Liver (tissue), 3 donors: Measurements from ENCODE around the gene ZC3H7B.

Experiments used
- GABPA ChIP-seq, 2 donors: IDR thresholded peaks in 1 of 2; conservative IDR thresholded peaks in 1 of 2; 2 replicates each; pipeline ENCODE4 v1.6.1; 2016; ENCODE audit warnings: antibody characterized with exemption in 2 of 2, mild to moderate bottlenecking in 1 of 2, moderate library complexity in 1 of 2
- RAD21 ChIP-seq, 2 donors: IDR thresholded peaks; 2 replicates each; pipeline ENCODE4 v1.6.1; 2016; ENCODE audit warnings: antibody characterized with exemption in 2 of 2, mild to moderate bottlenecking in 2 of 2
- SP1 ChIP-seq: IDR thresholded peaks from 2 replicates; pipeline ENCODE4 v1.6.1; 2018; ENCODE audit warnings: antibody characterized with exemption, mild to moderate bottlenecking
- TAF1 ChIP-seq: conservative IDR thresholded peaks from 2 replicates; pipeline ENCODE4 v1.6.1; 2016; ENCODE audit warnings: antibody characterized with exemption, mild to moderate bottlenecking
- YY1 ChIP-seq: IDR thresholded peaks from 2 replicates; pipeline ENCODE4 v1.6.1; 2016; ENCODE audit warnings: antibody characterized with exemption, mild to moderate bottlenecking
- TF ChIP-seq, protein P1 (sequence below): fragments of 150-350 bp; IDR thresholded peaks from 2 replicates; pipeline ENCODE4 v1.5.1; 2017; ENCODE audit warnings: improper control_type of control experiment, low read depth, low read length; ENCODE audit not compliant: missing input control
- TF ChIP-seq, protein P2 (sequence below): IDR thresholded peaks from 2 replicates; pipeline ENCODE4 v1.6.1; 2016; ENCODE audit warnings: antibody characterized with exemption
- TF ChIP-seq, protein P3 (sequence below): IDR thresholded peaks from 2 replicates; pipeline ENCODE4 v1.6.1; 2016; ENCODE audit warnings: antibody characterized with exemption
- TF ChIP-seq, protein P4 (sequence below): IDR thresholded peaks from 2 replicates; pipeline ENCODE4 v1.6.1; 2016; ENCODE audit warnings: antibody characterized with exemption, mild to moderate bottlenecking
- donor health status: healthy.
- donor health status: healthy.

DNA sequence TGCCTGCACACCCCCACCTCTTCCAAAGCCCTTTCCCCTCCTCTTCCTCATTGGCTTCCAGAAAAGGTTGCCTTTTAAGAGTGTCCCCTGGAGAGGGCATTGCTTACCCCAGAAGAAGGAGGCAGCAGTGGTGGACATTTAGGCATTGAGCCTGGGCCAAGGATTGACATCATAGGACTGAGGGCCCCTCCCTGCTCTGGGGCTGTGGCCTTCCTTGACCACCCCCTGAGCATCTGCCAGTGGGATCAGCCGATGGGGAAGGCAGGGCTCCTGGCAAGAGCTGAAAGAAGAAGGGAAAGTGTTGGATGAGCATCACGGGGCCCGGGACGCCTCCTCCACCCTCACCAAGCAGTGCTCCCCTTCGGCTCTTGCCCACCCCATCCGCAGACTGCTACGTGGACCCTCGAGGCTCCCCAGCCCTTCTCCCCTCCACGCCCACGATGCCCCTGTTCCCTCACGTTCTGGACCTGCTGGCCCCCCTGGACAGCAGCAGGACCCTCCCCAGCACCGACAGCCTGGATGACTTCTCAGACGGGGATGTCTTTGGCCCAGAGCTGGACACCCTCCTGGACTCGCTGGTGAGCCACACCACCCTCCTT, 37.4 kb downstream of the ZC3H7B start:
- TF ChIP-seq, protein P1, sequence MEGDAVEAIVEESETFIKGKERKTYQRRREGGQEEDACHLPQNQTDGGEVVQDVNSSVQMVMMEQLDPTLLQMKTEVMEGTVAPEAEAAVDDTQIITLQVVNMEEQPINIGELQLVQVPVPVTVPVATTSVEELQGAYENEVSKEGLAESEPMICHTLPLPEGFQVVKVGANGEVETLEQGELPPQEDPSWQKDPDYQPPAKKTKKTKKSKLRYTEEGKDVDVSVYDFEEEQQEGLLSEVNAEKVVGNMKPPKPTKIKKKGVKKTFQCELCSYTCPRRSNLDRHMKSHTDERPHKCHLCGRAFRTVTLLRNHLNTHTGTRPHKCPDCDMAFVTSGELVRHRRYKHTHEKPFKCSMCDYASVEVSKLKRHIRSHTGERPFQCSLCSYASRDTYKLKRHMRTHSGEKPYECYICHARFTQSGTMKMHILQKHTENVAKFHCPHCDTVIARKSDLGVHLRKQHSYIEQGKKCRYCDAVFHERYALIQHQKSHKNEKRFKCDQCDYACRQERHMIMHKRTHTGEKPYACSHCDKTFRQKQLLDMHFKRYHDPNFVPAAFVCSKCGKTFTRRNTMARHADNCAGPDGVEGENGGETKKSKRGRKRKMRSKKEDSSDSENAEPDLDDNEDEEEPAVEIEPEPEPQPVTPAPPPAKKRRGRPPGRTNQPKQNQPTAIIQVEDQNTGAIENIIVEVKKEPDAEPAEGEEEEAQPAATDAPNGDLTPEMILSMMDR, result no peak
- no peak for TF ChIP-seq YY1
- no peak for TF ChIP-seq GABPA (IDR thresholded peaks at IDR 0.05 in 1 of 2, conservative IDR thresholded peaks at IDR 0.05 in 1 of 2)
- TF ChIP-seq, protein P2, sequence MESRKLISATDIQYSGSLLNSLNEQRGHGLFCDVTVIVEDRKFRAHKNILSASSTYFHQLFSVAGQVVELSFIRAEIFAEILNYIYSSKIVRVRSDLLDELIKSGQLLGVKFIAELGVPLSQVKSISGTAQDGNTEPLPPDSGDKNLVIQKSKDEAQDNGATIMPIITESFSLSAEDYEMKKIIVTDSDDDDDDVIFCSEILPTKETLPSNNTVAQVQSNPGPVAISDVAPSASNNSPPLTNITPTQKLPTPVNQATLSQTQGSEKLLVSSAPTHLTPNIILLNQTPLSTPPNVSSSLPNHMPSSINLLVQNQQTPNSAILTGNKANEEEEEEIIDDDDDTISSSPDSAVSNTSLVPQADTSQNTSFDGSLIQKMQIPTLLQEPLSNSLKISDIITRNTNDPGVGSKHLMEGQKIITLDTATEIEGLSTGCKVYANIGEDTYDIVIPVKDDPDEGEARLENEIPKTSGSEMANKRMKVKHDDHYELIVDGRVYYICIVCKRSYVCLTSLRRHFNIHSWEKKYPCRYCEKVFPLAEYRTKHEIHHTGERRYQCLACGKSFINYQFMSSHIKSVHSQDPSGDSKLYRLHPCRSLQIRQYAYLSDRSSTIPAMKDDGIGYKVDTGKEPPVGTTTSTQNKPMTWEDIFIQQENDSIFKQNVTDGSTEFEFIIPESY, result no peak
- TF ChIP-seq TAF1, result no peak
- TF ChIP-seq RAD21 (IDR thresholded peaks at IDR 0.05), result no peak
- TF ChIP-seq, protein P3, sequence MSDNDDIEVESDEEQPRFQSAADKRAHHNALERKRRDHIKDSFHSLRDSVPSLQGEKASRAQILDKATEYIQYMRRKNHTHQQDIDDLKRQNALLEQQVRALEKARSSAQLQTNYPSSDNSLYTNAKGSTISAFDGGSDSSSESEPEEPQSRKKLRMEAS, result no peak
- TF ChIP-seq, protein P4, sequence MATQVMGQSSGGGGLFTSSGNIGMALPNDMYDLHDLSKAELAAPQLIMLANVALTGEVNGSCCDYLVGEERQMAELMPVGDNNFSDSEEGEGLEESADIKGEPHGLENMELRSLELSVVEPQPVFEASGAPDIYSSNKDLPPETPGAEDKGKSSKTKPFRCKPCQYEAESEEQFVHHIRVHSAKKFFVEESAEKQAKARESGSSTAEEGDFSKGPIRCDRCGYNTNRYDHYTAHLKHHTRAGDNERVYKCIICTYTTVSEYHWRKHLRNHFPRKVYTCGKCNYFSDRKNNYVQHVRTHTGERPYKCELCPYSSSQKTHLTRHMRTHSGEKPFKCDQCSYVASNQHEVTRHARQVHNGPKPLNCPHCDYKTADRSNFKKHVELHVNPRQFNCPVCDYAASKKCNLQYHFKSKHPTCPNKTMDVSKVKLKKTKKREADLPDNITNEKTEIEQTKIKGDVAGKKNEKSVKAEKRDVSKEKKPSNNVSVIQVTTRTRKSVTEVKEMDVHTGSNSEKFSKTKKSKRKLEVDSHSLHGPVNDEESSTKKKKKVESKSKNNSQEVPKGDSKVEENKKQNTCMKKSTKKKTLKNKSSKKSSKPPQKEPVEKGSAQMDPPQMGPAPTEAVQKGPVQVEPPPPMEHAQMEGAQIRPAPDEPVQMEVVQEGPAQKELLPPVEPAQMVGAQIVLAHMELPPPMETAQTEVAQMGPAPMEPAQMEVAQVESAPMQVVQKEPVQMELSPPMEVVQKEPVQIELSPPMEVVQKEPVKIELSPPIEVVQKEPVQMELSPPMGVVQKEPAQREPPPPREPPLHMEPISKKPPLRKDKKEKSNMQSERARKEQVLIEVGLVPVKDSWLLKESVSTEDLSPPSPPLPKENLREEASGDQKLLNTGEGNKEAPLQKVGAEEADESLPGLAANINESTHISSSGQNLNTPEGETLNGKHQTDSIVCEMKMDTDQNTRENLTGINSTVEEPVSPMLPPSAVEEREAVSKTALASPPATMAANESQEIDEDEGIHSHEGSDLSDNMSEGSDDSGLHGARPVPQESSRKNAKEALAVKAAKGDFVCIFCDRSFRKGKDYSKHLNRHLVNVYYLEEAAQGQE, result no peak
- TF ChIP-seq SP1, result no peak
